Measurements from ENCODE around the gene AVPR1A. TPM values are rescaled to one million over a fixed set of nuclear protein-coding genes. Genes with fewer than 3 reads are reported as not detected.

Gene AVPR1A
- total RNA-seq, 1 donor from 2014 or later: 0.59 TPM

DNA sequence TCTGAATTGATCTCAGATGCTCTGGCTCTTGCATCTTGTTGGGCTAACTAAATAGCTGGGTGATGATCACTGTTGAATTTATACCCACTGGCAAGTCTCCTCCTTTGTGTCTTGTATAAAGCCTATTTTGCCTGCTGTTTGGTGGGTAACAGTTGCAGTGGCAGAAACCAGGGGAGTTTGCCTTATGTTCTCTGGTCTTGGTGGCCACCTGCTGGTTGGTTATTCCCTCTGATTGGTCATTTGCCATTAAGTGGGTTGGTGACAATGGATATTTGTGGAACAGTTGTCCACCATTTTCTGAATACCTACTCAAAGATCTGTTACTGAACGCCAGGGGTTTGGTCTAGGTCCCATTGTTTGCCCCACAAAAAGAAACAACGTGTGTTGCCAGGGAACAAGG lies 52.1 kb downstream of the AVPR1A start:
- H3K4me3 Mint-ChIP-seq (ENCODE audit: unreplicated experiment): no peak overlapping the region
- peak; percentile 25 for DNase-seq (ENCODE audit: low spot score)
- H3K4me1 Mint-ChIP-seq (ENCODE audit: unreplicated experiment): peaks cover 5% of the 10 kb centered on the region
- H3K27me3 Mint-ChIP-seq (ENCODE audit: unreplicated experiment): peaks cover 2% of the 10 kb centered on the region
- H3K27ac Mint-ChIP-seq (ENCODE audit: unreplicated experiment): no peak overlapping the region
- H3K36me3 Mint-ChIP-seq (ENCODE audit: low read depth, unreplicated experiment): no peaks in the 10 kb centered on the region
- TF ChIP-seq CTCF (IDR thresholded peaks at IDR 0.05; ENCODE audit: unreplicated experiment): peak; percentile 41
- H3K9me3 Mint-ChIP-seq (ENCODE audit: unreplicated experiment): no peaks in the 10 kb centered on the region

- DNase-seq (ENCODE audit: low spot score): no peak
- H3K4me1 Mint-ChIP-seq (ENCODE audit: unreplicated experiment): peaks cover 15% of the 10 kb centered on the region
- H3K27ac Mint-ChIP-seq (ENCODE audit: unreplicated experiment): no peak overlapping the region
- H3K27me3 Mint-ChIP-seq (ENCODE audit: unreplicated experiment): peaks cover 2% of the 10 kb centered on the region
- no peak for TF ChIP-seq CTCF (IDR thresholded peaks at IDR 0.05; ENCODE audit: unreplicated experiment)
- no peaks in the 10 kb centered on the region for H3K36me3 Mint-ChIP-seq (ENCODE audit: low read depth, unreplicated experiment)
- no peaks in the 10 kb centered on the region for H3K9me3 Mint-ChIP-seq (ENCODE audit: unreplicated experiment)
- no peak overlapping the region for H3K4me3 Mint-ChIP-seq (ENCODE audit: unreplicated experiment)
Observed at GRCh38 chr12:63095369-63095980, 55.5 kb downstream of the AVPR1A start.

DNA sequence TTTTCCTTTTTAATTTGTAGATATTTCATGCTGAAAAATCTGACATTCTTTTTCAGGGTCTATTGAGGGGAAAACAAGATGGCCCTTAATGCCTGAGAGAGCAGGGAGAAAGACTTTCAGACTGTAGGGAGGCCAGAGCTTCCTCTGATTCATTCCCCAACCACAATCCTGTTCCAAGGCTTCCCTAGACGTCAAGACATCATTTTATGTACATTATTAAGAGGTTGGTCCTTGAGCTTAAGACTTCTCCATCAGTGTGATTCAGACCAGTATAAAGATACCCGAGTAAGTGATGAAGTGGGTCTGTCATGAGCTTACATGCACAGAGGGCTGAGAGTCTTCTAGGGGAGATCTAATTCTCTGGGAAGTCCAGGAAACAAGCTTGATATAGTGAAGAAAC lies 57.3 kb downstream of the AVPR1A start:
- Mint-ChIP-seq H3K36me3 (ENCODE audit: low read depth, unreplicated experiment) (no peaks in the 10 kb centered on the region), H3K4me1 (ENCODE audit: unreplicated experiment) (peaks cover 15% of the 10 kb centered on the region), H3K4me3 (ENCODE audit: unreplicated experiment) (no peak overlapping the region), H3K27ac (ENCODE audit: unreplicated experiment) (peak overlapping the region; percentile 65), H3K27me3 (ENCODE audit: unreplicated experiment) (no peaks in the 10 kb centered on the region), H3K9me3 (ENCODE audit: unreplicated experiment) (no peaks in the 10 kb centered on the region)
- TF ChIP-seq CTCF (IDR thresholded peaks at IDR 0.05; ENCODE audit: unreplicated experiment): no peak
- DNase-seq (ENCODE audit: low spot score): no peak

DNA sequence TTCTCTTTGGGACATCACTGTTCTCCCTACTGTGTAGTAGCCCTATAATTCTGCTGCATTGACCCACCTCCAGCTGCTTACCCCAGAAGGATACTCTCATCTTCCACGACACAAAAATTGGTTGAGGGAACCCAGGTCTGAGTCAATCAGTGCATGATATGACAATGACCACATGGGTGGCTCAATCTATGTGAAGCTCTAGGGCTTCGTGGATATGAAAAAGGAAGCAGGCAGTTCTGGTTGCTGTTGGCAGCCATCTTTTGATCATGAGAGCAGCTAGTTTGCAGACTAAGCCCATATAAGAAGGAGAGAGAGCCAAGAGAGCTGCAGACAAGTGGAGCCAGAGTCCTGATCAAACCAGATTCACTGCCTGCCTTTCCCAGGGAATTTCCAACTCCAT lies 57.9 kb downstream of the AVPR1A start:
- no peak for TF ChIP-seq CTCF (IDR thresholded peaks at IDR 0.05; ENCODE audit: unreplicated experiment)
- Mint-ChIP-seq H3K9me3 (ENCODE audit: unreplicated experiment) (no peaks in the 10 kb centered on the region), H3K4me1 (ENCODE audit: unreplicated experiment) (peaks cover 20% of the 10 kb centered on the region), H3K27me3 (ENCODE audit: unreplicated experiment) (no peaks in the 10 kb centered on the region), H3K4me3 (ENCODE audit: unreplicated experiment) (no peak overlapping the region), H3K36me3 (ENCODE audit: low read depth, unreplicated experiment) (no peaks in the 10 kb centered on the region), H3K27ac (ENCODE audit: unreplicated experiment) (peak overlapping the region; percentile 9)
- DNase-seq (ENCODE audit: low spot score): no peak

Other genes with a start within 250 kb of the AVPR1A start
- 71.8 TPM for gene PPM1H, start 216.1 kb downstream of the AVPR1A start, total RNA-seq (ENCODE audit: unreplicated experiment)

All from endothelial cell (in vitro differentiated cells).